ENCODE measurements around the gene SPACA6. TPM values are rescaled to one million over a fixed set of nuclear protein-coding genes. Genes with fewer than 3 reads are reported as not detected.

SPACA6 gene
- total RNA-seq, 1 donor from 2014 or later, result 6.9 TPM

GRCh38 chr19:51703575-51704515, 10.7 kb downstream of the SPACA6 start:
- peak; percentile 98 for DNase-seq

- no peak for DNase-seq
These were observed 11.5 kb downstream of the SPACA6 start for GRCh38 chr19:51704626-51705025.

- no peak for DNase-seq
These were observed 13.2 kb downstream of the SPACA6 start for GRCh38 chr19:51706296-51706695.

- DNase-seq, result no peak
These were observed 13.8 kb downstream of the SPACA6 start for GRCh38 chr19:51706885-51707284.

GRCh38 chr19:51708811-51709210, 15.7 kb downstream of the SPACA6 start:
- no peak for DNase-seq

- DNase-seq, result no peak
These were observed 16.4 kb downstream of the SPACA6 start for GRCh38 chr19:51709575-51709974.

- no peak for DNase-seq
These were observed 17.0 kb downstream of the SPACA6 start for GRCh38 chr19:51710163-51710562.

GRCh38 chr19:51711702-51712101, 18.6 kb downstream of the SPACA6 start:
- no peak for DNase-seq

- no peak for DNase-seq
These were observed 19.4 kb downstream of the SPACA6 start for GRCh38 chr19:51712461-51713081.

- DNase-seq, result no peak
These were observed 20.5 kb downstream of the SPACA6 start for GRCh38 chr19:51713319-51714285.

GRCh38 chr19:51714848-51715247, 21.7 kb downstream of the SPACA6 start:
- no peak for DNase-seq

GRCh38 chr19:51715850-51716249, 22.7 kb downstream of the SPACA6 start:
- DNase-seq, result no peak

GRCh38 chr19:51716925-51717324, 23.8 kb downstream of the SPACA6 start:
- DNase-seq, result no peak

GRCh38 chr19:51719251-51719988, 26.3 kb downstream of the SPACA6 start:
- no peak for DNase-seq

- no peak for DNase-seq
These were observed 28.8 kb downstream of the SPACA6 start for GRCh38 chr19:51721905-51722304.

- DNase-seq, result no peak
These were observed 29.4 kb downstream of the SPACA6 start for GRCh38 chr19:51722492-51722891.

- peak; percentile 70 for DNase-seq
These were observed 31.4 kb downstream of the SPACA6 start for GRCh38 chr19:51724543-51724942.

GRCh38 chr19:51726049-51726448, 32.9 kb downstream of the SPACA6 start:
- DNase-seq, result peak; percentile 72

- DNase-seq, result no peak
These were observed 34.3 kb downstream of the SPACA6 start for GRCh38 chr19:51727349-51727880.

- no peak for DNase-seq
These were observed 36.7 kb downstream of the SPACA6 start for GRCh38 chr19:51729781-51730180.

Measured in tongue (tissue), 2 donors.